ENCODE results near the gene HS3ST5.
"Not testable (repeated sequence)": the region's sequence is repeated elsewhere in the genome, so short reads cannot be mapped to it uniquely, and the experiment has no call there.

Gene HS3ST5

GRCh38 chr6:114181664-114182063 is 161.2 kb downstream of the HS3ST5 start:
- DNase-seq = no peak

- no peak for DNase-seq
Measured at GRCh38 chr6:114179411-114179810, 163.4 kb downstream of the HS3ST5 start.

- no peak for DNase-seq
Measured at GRCh38 chr6:114176726-114177125, 166.1 kb downstream of the HS3ST5 start.

GRCh38 chr6:114172576-114173260 is 170.1 kb downstream of the HS3ST5 start:
- no peak for DNase-seq

GRCh38 chr6:114171473-114171872 is 171.3 kb downstream of the HS3ST5 start:
- DNase-seq = no peak

GRCh38 chr6:114170958-114171387 is 171.8 kb downstream of the HS3ST5 start:
- no peak for DNase-seq

GRCh38 chr6:114170372-114170771 is 172.5 kb downstream of the HS3ST5 start:
- DNase-seq = no peak

- DNase-seq = no peak
Measured at GRCh38 chr6:114169763-114170162, 173.1 kb downstream of the HS3ST5 start.

- no peak for DNase-seq
Measured at GRCh38 chr6:114167583-114168576, 174.9 kb downstream of the HS3ST5 start.

GRCh38 chr6:114164207-114164606 is 178.6 kb downstream of the HS3ST5 start:
- DNase-seq = no peak

- DNase-seq = no peak
Measured at GRCh38 chr6:114162691-114163347, 180.0 kb downstream of the HS3ST5 start.

- DNase-seq = no peak
Measured at GRCh38 chr6:114160881-114161280, 181.9 kb downstream of the HS3ST5 start.

GRCh38 chr6:114159727-114160126 is 183.1 kb downstream of the HS3ST5 start:
- DNase-seq = no peak

- no peak for DNase-seq
Measured at GRCh38 chr6:114158838-114159694, 183.8 kb downstream of the HS3ST5 start.

- no peak for DNase-seq
Measured at GRCh38 chr6:114158411-114158810, 184.4 kb downstream of the HS3ST5 start.

- DNase-seq = no peak
Measured at GRCh38 chr6:114157848-114158247, 185.0 kb downstream of the HS3ST5 start.

- no peak for DNase-seq
Measured at GRCh38 chr6:114155763-114156162, 187.1 kb downstream of the HS3ST5 start.

GRCh38 chr6:114154812-114155211 is 188.0 kb downstream of the HS3ST5 start:
- no peak for DNase-seq

GRCh38 chr6:114153448-114153847 is 189.4 kb downstream of the HS3ST5 start:
- DNase-seq = no peak

GRCh38 chr6:114151064-114151690 is 191.6 kb downstream of the HS3ST5 start:
- no peak for DNase-seq

GRCh38 chr6:114149182-114149581 is 193.6 kb downstream of the HS3ST5 start:
- not testable (repeated sequence) for DNase-seq
